Fibroblast of lung (primary cell): ENCODE measurements around the gene RAB10.

Experiments
- CTCF ChIP-seq, 2 donors: IDR thresholded peaks in 1 of 2; conservative IDR thresholded peaks in 1 of 2; 1 replicate in 1 of 2; 2 replicates in 1 of 2; pipeline ENCODE4 v1.5.1; 2011 to 2012; ENCODE audit warnings: low read length in 2 of 2, control low read depth in 1 of 2, inconsistent platforms in 1 of 2, low read depth in 1 of 2, mild to moderate bottlenecking in 1 of 2
- EZH2 ChIP-seq: IDR thresholded peaks from 2 replicates; pipeline ENCODE4 v1.5.1; 2012; ENCODE audit warnings: low read length, control low read depth, mild to moderate bottlenecking; ENCODE audit errors: missing control alignments

- TF ChIP-seq CTCF (conservative IDR thresholded peaks at IDR 0.05 in 1 of 2, IDR thresholded peaks at IDR 0.05 in 1 of 2; ENCODE audit: low read depth in 1 of 2, low read length in 2 of 2) (no peak), EZH2 (no peak)
These were observed 1.3 kb downstream of the RAB10 start for GRCh38 chr2:26035090-26035743.
